ENCODE measurements around the gene EFNB1.

Gene EFNB1

GRCh38 chrX:68838571-68838910 lies 9.7 kb downstream of the EFNB1 start:
- H3K36me3 ChIP-seq (ENCODE audit: control insufficient read depth, insufficient read depth, low read length), result no peaks in the 10 kb centered on the region
- no peak overlapping the region for H2BK5ac ChIP-seq (ENCODE audit: low read length)
- no peak overlapping the region for H3K9ac ChIP-seq (ENCODE audit: low read length)
- H3K4me2 ChIP-seq (ENCODE audit: low read length), result no peak overlapping the region
- no peak overlapping the region for H2BK15ac ChIP-seq (replicated peaks; ENCODE audit: low read depth)
- no peak overlapping the region for H3K18ac ChIP-seq (ENCODE audit: low read length)
- H3K79me1 ChIP-seq (ENCODE audit: low read length), result no peaks in the 10 kb centered on the region
- H2BK120ac ChIP-seq (ENCODE audit: low read depth, low read length), result no peak overlapping the region
- no peak overlapping the region for H3K4ac ChIP-seq (ENCODE audit: low read depth, low read length)
- DNase-seq, result no peak
- no peak overlapping the region for H3K56ac ChIP-seq (ENCODE audit: low read length)
- no CpG with 5 or more reads among the region's 8 CpGs for WGBS (ENCODE audit: extremely low coverage, insufficient coverage, low lambda C conversion rate)
- no peaks in the 10 kb centered on the region for H3K79me2 ChIP-seq (ENCODE audit: control insufficient read depth, insufficient read depth, low read length)
- no peak overlapping the region for H2AK5ac ChIP-seq (ENCODE audit: low read length)
- H4K8ac ChIP-seq (ENCODE audit: low read depth, low read length), result no peak overlapping the region
- H3K27me3 ChIP-seq (ENCODE audit: insufficient read depth, low read length, poor library complexity), result no peaks in the 10 kb centered on the region
- H3K4me1 ChIP-seq (ENCODE audit: control insufficient read depth, low read depth, low read length), result no peaks in the 10 kb centered on the region
- no peak overlapping the region for H3K27ac ChIP-seq (ENCODE audit: low read depth, low read length)
- H3K4me3 ChIP-seq (ENCODE audit: low read length), result no peak overlapping the region
- H4K5ac ChIP-seq (ENCODE audit: low read length), result no peak overlapping the region
- no peak overlapping the region for H3K23ac ChIP-seq (ENCODE audit: low read length)

GRCh38 chrX:68839771-68840170 lies 10.9 kb downstream of the EFNB1 start:
- Histone ChIP-seq H3K27ac (ENCODE audit: low read depth, low read length) (no peak overlapping the region), H4K8ac (ENCODE audit: low read depth, low read length) (no peak overlapping the region), H3K27me3 (ENCODE audit: insufficient read depth, low read length, poor library complexity) (no peaks in the 10 kb centered on the region), H3K79me1 (ENCODE audit: low read length) (no peaks in the 10 kb centered on the region), H2BK5ac (ENCODE audit: low read length) (no peak overlapping the region), H3K79me2 (ENCODE audit: control insufficient read depth, insufficient read depth, low read length) (no peaks in the 10 kb centered on the region), H2AK5ac (ENCODE audit: low read length) (no peak overlapping the region), H2BK120ac (ENCODE audit: low read depth, low read length) (no peak overlapping the region), H3K4me3 (ENCODE audit: low read length) (no peak overlapping the region), H3K18ac (ENCODE audit: low read length) (no peak overlapping the region), H3K4ac (ENCODE audit: low read depth, low read length) (no peak overlapping the region), H3K4me1 (ENCODE audit: control insufficient read depth, low read depth, low read length) (no peaks in the 10 kb centered on the region), H3K4me2 (ENCODE audit: low read length) (no peak overlapping the region), H3K23ac (ENCODE audit: low read length) (no peak overlapping the region), H3K36me3 (ENCODE audit: control insufficient read depth, insufficient read depth, low read length) (no peaks in the 10 kb centered on the region), H4K5ac (ENCODE audit: low read length) (no peak overlapping the region), H3K9ac (ENCODE audit: low read length) (no peak overlapping the region), H3K56ac (ENCODE audit: low read length) (no peak overlapping the region), H2BK15ac (replicated peaks; ENCODE audit: low read depth) (no peak overlapping the region)
- WGBS (ENCODE audit: extremely low coverage, insufficient coverage, low lambda C conversion rate), result no CpG with 5 or more reads among the region's 4 CpGs
- no peak for DNase-seq

- no CpG with 5 or more reads among the region's 22 CpGs for whole genome bisulfite sequencing (ENCODE audit: extremely low coverage, insufficient coverage, low lambda C conversion rate)
- Histone ChIP-seq H3K9ac (ENCODE audit: low read length) (no peak overlapping the region), H3K4me3 (ENCODE audit: low read length) (no peak overlapping the region)
These were observed 11.4 kb downstream of the EFNB1 start for GRCh38 chrX:68840256-68840655.

GRCh38 chrX:68841251-68842049 lies 12.6 kb downstream of the EFNB1 start:
- H3K4ac ChIP-seq (ENCODE audit: low read depth, low read length), result no peak overlapping the region
- no peak overlapping the region for H3K9ac ChIP-seq (ENCODE audit: low read length)
- no CpG with 5 or more reads among the region's 8 CpGs for WGBS (ENCODE audit: extremely low coverage, insufficient coverage, low lambda C conversion rate)
- H3K56ac ChIP-seq (ENCODE audit: low read length), result no peak overlapping the region
- no peak overlapping the region for H2BK120ac ChIP-seq (ENCODE audit: low read depth, low read length)
- no peak overlapping the region for H3K4me3 ChIP-seq (ENCODE audit: low read length)
- H3K79me2 ChIP-seq (ENCODE audit: control insufficient read depth, insufficient read depth, low read length), result no peaks in the 10 kb centered on the region
- no peak overlapping the region for H3K27ac ChIP-seq (ENCODE audit: low read depth, low read length)
- H4K5ac ChIP-seq (ENCODE audit: low read length), result no peak overlapping the region
- no peaks in the 10 kb centered on the region for H3K36me3 ChIP-seq (ENCODE audit: control insufficient read depth, insufficient read depth, low read length)
- no peak overlapping the region for H3K4me2 ChIP-seq (ENCODE audit: low read length)
- no peak overlapping the region for H2AK5ac ChIP-seq (ENCODE audit: low read length)
- H3K79me1 ChIP-seq (ENCODE audit: low read length), result no peaks in the 10 kb centered on the region
- H2BK15ac ChIP-seq (replicated peaks; ENCODE audit: low read depth), result no peak overlapping the region
- DNase-seq, result no peak
- H3K4me1 ChIP-seq (ENCODE audit: control insufficient read depth, low read depth, low read length), result peaks cover 2% of the 10 kb centered on the region
- no peak overlapping the region for H4K8ac ChIP-seq (ENCODE audit: low read depth, low read length)
- H3K27me3 ChIP-seq (ENCODE audit: insufficient read depth, low read length, poor library complexity), result no peaks in the 10 kb centered on the region
- no peak overlapping the region for H2BK5ac ChIP-seq (ENCODE audit: low read length)
- no peak overlapping the region for H3K18ac ChIP-seq (ENCODE audit: low read length)
- no peak overlapping the region for H3K23ac ChIP-seq (ENCODE audit: low read length)

More at GRCh38 chrX:68840256-68840655, 11.4 kb downstream of the EFNB1 start:
- H3K18ac ChIP-seq (ENCODE audit: low read length), result no peak overlapping the region
- no peaks in the 10 kb centered on the region for H3K27me3 ChIP-seq (ENCODE audit: insufficient read depth, low read length, poor library complexity)
- no peak overlapping the region for H4K5ac ChIP-seq (ENCODE audit: low read length)
- no peak overlapping the region for H3K27ac ChIP-seq (ENCODE audit: low read depth, low read length)
- no peaks in the 10 kb centered on the region for H3K79me2 ChIP-seq (ENCODE audit: control insufficient read depth, insufficient read depth, low read length)
- H2AK5ac ChIP-seq (ENCODE audit: low read length), result no peak overlapping the region
- H3K4me2 ChIP-seq (ENCODE audit: low read length), result no peak overlapping the region
- no peak overlapping the region for H2BK5ac ChIP-seq (ENCODE audit: low read length)
- no peak overlapping the region for H2BK120ac ChIP-seq (ENCODE audit: low read depth, low read length)
- H3K79me1 ChIP-seq (ENCODE audit: low read length), result no peaks in the 10 kb centered on the region
- no peak overlapping the region for H2BK15ac ChIP-seq (replicated peaks; ENCODE audit: low read depth)
- H3K4me1 ChIP-seq (ENCODE audit: control insufficient read depth, low read depth, low read length), result no peaks in the 10 kb centered on the region
- H4K8ac ChIP-seq (ENCODE audit: low read depth, low read length), result no peak overlapping the region
- no peak for DNase-seq
- no peak overlapping the region for H3K56ac ChIP-seq (ENCODE audit: low read length)
- H3K4ac ChIP-seq (ENCODE audit: low read depth, low read length), result no peak overlapping the region
- H3K23ac ChIP-seq (ENCODE audit: low read length), result no peak overlapping the region
- H3K36me3 ChIP-seq (ENCODE audit: control insufficient read depth, insufficient read depth, low read length), result no peaks in the 10 kb centered on the region

GRCh38 chrX:68842351-68842750 lies 13.5 kb downstream of the EFNB1 start:
- Histone ChIP-seq H3K9ac (ENCODE audit: low read length) (no peak overlapping the region), H2AK5ac (ENCODE audit: low read length) (no peak overlapping the region), H4K8ac (ENCODE audit: low read depth, low read length) (no peak overlapping the region), H3K36me3 (ENCODE audit: control insufficient read depth, insufficient read depth, low read length) (no peaks in the 10 kb centered on the region), H3K23ac (ENCODE audit: low read length) (no peak overlapping the region), H3K18ac (ENCODE audit: low read length) (no peak overlapping the region), H2BK15ac (replicated peaks; ENCODE audit: low read depth) (no peak overlapping the region), H3K27me3 (ENCODE audit: insufficient read depth, low read length, poor library complexity) (no peaks in the 10 kb centered on the region), H3K79me1 (ENCODE audit: low read length) (no peaks in the 10 kb centered on the region), H3K79me2 (ENCODE audit: control insufficient read depth, insufficient read depth, low read length) (no peaks in the 10 kb centered on the region), H3K4ac (ENCODE audit: low read depth, low read length) (no peak overlapping the region), H3K4me1 (ENCODE audit: control insufficient read depth, low read depth, low read length) (peaks cover 2% of the 10 kb centered on the region), H3K27ac (ENCODE audit: low read depth, low read length) (no peak overlapping the region), H3K4me2 (ENCODE audit: low read length) (no peak overlapping the region), H2BK5ac (ENCODE audit: low read length) (no peak overlapping the region), H3K4me3 (ENCODE audit: low read length) (no peak overlapping the region), H3K56ac (ENCODE audit: low read length) (no peak overlapping the region), H2BK120ac (ENCODE audit: low read depth, low read length) (no peak overlapping the region), H4K5ac (ENCODE audit: low read length) (no peak overlapping the region)
- WGBS (ENCODE audit: extremely low coverage, insufficient coverage, low lambda C conversion rate), result no CpG with 5 or more reads among the region's 2 CpGs
- no peak for DNase-seq
